Nephron (organoid): Measurements from ENCODE around the gene SLC35E2B.
"Not testable (repeated sequence)": the region's sequence is repeated elsewhere in the genome, so short reads cannot be mapped to it uniquely, and the experiment has no call there.

Experiments used
- H3K27ac Mint-ChIP-seq, 3 experiments: 2 replicates each; pipeline ENCODE4 v1.8.0; 2020; ENCODE audit warnings: mixed read lengths in 3 of 3, mild to moderate bottlenecking in 2 of 3, moderate library complexity in 1 of 3
- H3K27me3 Mint-ChIP-seq: 2 replicates; pipeline ENCODE4 v1.8.0; 2021; ENCODE audit warnings: low read depth, mild to moderate bottlenecking, moderate library complexity, mixed read lengths
- H3K36me3 Mint-ChIP-seq: 2 replicates; pipeline ENCODE4 v1.8.0; 2020; ENCODE audit warnings: low read depth, mixed read lengths
- H3K4me1 Mint-ChIP-seq: 2 replicates; pipeline ENCODE4 v1.8.0; 2020; ENCODE audit warnings: mixed read lengths
- H3K4me3 Mint-ChIP-seq, 3 experiments: 2 replicates each; pipeline ENCODE4 v1.8.0; 2020; ENCODE audit warnings: mild to moderate bottlenecking in 3 of 3, mixed read lengths in 3 of 3, moderate library complexity in 2 of 3
- H3K9me3 Mint-ChIP-seq: 2 replicates; pipeline ENCODE4 v1.8.0; 2020; ENCODE audit warnings: mixed read lengths
- TF ChIP-seq, protein P1 (sequence below), 3 experiments: fragments of 200-600 bp; sonication (generic); IDR thresholded peaks; one replicate each; pipeline ENCODE4 v1.5.0; 2021; ENCODE audit warnings: antibody characterized with exemption in 3 of 3; ENCODE audit not compliant: unreplicated experiment in 3 of 3

Gene SLC35E2B

DNA sequence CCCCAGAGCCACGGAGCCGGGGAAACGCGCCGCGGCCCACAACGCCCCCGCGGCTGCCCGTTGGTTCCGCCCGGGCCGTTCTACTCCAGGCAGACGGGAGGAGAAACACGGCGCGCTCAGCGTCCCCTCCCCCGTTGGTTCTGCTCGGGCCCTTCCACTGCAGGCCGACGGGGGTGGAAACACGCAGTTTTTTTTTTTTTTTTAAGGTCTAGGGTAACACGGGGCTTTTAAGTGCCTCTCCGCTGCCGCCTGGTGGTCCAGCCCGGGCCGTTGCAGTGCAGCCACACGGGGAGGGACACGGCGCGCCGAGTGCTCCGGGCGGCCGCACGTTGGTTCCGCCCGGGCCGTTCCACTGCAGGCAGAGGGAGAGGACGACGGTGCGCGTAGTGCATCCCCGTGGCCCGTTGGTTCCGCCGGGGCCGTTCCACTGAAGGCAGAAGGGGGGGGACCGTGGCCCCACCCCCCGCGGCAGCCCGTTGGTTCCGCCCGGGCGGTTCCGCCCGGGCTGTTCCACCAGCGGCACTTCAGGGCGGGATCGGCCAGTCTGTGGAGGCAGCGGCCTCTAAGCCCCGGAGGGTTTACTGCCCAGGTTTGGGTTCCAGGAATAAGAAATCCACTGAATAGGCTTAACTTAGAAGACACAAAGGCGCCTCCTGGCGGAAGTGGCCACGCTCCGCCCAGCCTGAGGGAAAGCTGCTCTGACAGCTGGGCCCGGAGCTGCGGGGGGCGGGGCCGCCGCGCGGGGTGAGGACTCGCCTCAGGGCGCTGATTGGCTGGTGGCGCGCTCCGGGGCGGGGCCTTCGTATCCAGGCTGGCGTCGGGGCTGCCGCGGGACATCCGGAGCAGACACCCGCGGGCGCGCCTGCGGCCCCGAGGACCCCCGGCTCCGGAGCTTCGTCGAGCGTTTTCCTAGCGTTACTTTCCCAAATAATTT is at the start of gene SLC35E2B:
Gene SLC35E2B, minus strand, starts transcription at position 82 of the 934 bp plus-strand sequence. CDS start 16,096 bp downstream, outside the sequence.
- H3K4me1 Mint-ChIP-seq, H3K27me3 Mint-ChIP-seq, H3K9me3 Mint-ChIP-seq, H3K36me3 Mint-ChIP-seq: not testable (repeated sequence)
- peak within 1 kb of the TSS; percentile 81 to 84 (median 81) for H3K4me3 Mint-ChIP-seq
- H3K27ac Mint-ChIP-seq = peak within 1 kb of the TSS; percentile 75 to 96 (median 88)

DNA sequence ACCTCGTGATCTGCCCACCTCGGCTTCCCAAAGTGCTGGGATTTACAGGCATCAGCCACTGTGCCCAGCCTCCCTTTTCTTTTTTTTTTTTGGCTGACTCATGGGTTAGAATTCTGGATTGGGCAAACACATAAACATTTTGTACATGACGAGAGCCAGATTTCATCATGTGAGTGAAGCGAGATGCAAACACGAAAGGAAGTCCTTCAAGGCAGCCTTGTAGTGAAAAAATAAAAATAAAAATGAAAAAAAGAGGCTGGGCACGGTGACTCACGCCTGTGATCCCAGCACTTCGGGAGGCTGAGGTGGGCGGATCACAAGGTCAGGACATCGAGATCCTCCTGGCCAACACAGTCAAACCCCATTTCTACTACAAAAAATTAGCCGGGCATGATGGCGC is 48.4 kb upstream of the SLC35E2B start:
- H3K36me3 Mint-ChIP-seq, H3K4me3 Mint-ChIP-seq, H3K27ac Mint-ChIP-seq, H3K27me3 Mint-ChIP-seq, H3K9me3 Mint-ChIP-seq, H3K4me1 Mint-ChIP-seq: not testable (repeated sequence)

DNA sequence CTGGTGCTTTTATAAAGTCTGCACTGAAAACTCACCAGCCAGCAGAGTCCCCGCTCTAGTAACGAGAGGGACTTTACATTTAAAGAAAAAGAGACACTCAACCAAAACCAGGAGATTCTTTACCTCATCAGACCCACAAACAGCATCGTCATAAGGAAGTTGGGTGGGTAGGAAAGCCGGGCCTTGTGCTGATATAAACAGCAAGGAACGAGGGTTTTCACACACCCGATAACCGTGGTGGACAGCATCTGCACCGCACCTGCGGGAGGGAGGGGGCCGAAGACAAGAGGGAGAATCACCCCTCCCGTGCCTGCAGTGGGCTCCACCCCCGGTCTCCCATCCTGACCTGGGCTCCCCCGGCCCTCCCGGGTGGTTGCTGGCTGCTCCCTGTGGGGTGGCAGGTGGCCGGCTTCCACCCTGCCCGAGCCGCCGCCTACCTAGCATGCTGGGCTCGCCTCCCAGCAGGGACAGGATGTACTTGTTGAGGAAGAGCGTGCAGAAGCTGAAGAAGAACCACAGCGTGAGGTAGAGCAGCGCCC is 46.3 kb upstream of the SLC35E2B start:
- H3K4me3 Mint-ChIP-seq, H3K27me3 Mint-ChIP-seq, H3K9me3 Mint-ChIP-seq, H3K4me1 Mint-ChIP-seq, H3K27ac Mint-ChIP-seq: not testable (repeated sequence)
- peaks cover 24% of the 10 kb centered on the region for H3K36me3 Mint-ChIP-seq

DNA sequence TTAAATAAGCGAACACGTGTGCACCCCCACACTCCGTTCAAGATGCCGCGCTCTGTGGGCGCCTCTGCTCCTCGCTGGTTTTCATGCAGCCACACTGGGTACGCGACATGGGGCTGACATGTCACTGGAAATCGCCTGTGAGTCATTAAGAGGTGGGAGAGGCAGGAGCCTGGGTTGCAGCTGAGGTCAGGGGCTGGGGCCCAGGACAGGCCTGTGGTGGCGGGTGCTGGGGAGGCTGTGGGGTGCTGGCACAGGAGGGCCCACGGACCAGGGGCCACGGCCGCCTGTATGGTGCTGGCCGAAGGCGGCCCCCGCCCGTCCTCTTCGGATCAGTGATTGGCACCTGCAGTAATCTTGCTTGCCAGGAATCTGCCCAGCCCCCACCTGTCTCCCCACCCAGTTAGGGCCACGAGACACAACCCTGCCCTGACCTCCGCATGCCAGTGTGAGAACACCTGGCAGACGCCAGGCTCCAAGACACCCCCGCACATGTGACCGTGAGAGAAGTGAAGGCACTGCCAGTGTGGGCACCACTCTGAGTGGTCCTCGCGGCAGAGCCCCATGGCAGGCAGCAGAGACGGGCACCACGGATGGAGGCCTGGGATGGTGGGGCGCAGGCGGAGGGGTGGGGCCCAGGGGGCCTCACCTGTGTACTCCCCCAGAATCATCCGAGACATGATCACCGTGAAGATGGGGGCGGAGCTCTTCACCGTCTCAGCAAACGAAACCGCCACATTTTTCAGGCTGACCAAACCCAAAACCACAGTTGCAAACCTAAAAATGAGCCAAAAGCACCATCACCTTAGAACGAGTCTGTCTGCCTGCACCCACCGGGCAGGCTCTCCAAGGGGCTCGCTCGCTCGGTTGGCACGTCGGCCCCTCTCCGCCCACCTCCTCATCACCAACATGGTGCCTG is 45.3 kb upstream of the SLC35E2B start:
- not testable (repeated sequence) for H3K4me3 Mint-ChIP-seq, H3K9me3 Mint-ChIP-seq, H3K27ac Mint-ChIP-seq, H3K4me1 Mint-ChIP-seq, H3K27me3 Mint-ChIP-seq
- peaks cover 23% of the 10 kb centered on the region for H3K36me3 Mint-ChIP-seq

DNA sequence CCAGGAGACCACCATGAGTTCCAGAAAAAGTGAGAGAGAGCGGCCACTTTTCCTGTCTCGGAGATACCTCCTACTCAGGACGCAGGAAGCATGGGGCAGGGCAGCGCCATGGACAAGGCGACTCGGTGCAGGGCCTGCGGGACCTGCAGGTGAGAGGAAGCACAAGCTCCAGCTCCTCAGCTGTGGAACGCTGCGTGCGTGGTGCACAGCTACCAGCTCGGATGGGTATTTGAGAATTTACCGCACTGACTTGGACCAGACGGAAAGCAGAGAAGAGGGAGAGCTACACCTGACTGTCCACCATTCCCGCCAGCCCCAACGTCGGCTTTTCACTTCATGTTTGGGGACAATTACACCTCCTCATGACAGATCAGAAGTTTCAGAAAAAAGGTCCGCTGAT is 39.8 kb upstream of the SLC35E2B start:
- TF ChIP-seq, protein P1, sequence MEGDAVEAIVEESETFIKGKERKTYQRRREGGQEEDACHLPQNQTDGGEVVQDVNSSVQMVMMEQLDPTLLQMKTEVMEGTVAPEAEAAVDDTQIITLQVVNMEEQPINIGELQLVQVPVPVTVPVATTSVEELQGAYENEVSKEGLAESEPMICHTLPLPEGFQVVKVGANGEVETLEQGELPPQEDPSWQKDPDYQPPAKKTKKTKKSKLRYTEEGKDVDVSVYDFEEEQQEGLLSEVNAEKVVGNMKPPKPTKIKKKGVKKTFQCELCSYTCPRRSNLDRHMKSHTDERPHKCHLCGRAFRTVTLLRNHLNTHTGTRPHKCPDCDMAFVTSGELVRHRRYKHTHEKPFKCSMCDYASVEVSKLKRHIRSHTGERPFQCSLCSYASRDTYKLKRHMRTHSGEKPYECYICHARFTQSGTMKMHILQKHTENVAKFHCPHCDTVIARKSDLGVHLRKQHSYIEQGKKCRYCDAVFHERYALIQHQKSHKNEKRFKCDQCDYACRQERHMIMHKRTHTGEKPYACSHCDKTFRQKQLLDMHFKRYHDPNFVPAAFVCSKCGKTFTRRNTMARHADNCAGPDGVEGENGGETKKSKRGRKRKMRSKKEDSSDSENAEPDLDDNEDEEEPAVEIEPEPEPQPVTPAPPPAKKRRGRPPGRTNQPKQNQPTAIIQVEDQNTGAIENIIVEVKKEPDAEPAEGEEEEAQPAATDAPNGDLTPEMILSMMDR (IDR thresholded peaks at IDR 0.05; ENCODE audit: unreplicated experiment in 3 of 3) = no peak
- peaks cover 32% of the 10 kb centered on the region for H3K36me3 Mint-ChIP-seq

DNA sequence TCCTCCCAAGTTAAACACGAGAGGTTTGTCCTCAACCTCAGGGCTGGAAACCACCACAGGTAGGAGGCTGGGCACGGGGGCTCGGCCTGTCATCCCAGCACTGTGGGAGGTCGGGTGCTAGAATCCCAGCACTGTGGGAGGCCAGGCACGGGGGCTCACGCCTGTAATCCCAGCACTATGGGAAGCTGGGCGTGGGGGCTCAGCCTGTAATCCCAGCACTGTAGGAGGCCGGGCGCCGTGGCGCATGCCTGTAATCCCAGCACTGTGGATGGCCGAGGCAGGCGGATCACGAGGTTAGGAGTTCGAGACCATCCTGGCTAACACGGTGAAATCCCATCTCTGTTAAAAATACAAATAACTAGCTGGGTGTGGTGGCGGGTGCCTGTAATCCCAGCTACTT is 38.3 kb upstream of the SLC35E2B start:
- H3K4me3 Mint-ChIP-seq = no peak overlapping the region
- no peak overlapping the region for H3K27ac Mint-ChIP-seq

More for the DNA sequence above, 39.8 kb upstream of the SLC35E2B start:
- Mint-ChIP-seq H3K4me3 (no peak overlapping the region), H3K4me1 (no peaks in the 10 kb centered on the region), H3K27me3 (no peaks in the 10 kb centered on the region), H3K27ac (no peak overlapping the region), H3K9me3 (no peaks in the 10 kb centered on the region)

DNA sequence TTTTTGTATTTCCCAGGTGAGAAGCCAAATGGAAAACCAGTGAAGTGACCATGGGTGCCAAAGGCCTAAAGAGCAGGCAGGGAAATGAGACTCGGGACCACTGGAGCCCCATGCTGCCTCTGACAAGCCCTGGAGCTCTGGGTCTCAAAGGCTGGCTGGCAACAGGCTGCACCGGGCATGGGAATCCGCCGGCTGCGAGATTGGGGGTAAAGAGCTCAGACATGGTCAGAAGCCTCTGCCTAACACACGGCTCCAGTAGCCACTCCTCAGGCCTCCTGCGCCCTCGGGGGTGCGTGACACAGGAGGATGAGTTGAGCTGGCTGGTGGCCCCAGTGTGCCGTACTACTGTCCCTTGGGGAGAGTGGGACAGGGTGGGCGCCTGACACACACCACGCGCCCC is 37.6 kb upstream of the SLC35E2B start:
- H3K4me3 Mint-ChIP-seq, H3K27ac Mint-ChIP-seq, H3K9me3 Mint-ChIP-seq, H3K27me3 Mint-ChIP-seq, H3K4me1 Mint-ChIP-seq: not testable (repeated sequence)
- peaks cover 29% of the 10 kb centered on the region for H3K36me3 Mint-ChIP-seq

More for the DNA sequence above, 38.3 kb upstream of the SLC35E2B start:
- Mint-ChIP-seq H3K9me3 (no peaks in the 10 kb centered on the region), H3K36me3 (peaks cover 35% of the 10 kb centered on the region), H3K4me1 (no peaks in the 10 kb centered on the region), H3K27me3 (no peaks in the 10 kb centered on the region)
- TF ChIP-seq, protein P1 (IDR thresholded peaks at IDR 0.05; ENCODE audit: unreplicated experiment in 3 of 3) = no peak

DNA sequence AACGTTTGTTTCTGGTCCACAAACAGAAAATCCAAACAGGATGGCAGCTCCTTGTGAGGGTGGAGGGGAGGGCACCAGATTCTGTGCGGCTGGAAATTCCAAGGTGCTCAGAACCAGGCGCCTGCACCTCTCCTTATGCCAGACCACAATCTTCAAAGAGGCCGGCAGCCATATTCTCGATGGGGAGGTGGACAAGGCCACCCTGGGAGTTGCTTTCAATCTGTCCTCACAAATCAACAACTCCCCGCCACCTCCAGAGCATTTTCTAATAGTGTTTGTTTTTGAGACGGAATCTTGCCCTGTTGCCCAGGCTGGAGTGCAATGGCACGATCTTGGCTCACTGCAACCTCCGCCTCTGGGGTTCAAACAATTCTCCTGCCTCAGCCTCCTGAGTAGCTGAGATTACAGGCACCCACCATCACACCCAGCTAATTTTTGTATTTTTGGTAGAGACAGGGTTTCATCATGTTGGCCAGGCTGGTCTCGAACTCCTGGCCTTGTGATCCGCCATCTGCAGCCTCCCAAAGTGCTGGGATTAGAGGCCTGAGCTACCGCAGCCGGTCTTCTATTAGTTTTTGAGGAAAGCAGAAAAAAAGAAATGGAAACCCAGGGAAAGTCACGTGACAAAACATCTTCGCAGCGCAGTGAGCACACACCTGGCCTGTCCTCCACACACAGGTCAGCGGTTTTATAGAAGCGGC is 36.7 kb upstream of the SLC35E2B start:
- not testable (repeated sequence) for H3K9me3 Mint-ChIP-seq, H3K4me1 Mint-ChIP-seq, H3K4me3 Mint-ChIP-seq, H3K27ac Mint-ChIP-seq, H3K27me3 Mint-ChIP-seq
- H3K36me3 Mint-ChIP-seq = peaks cover 27% of the 10 kb centered on the region

DNA sequence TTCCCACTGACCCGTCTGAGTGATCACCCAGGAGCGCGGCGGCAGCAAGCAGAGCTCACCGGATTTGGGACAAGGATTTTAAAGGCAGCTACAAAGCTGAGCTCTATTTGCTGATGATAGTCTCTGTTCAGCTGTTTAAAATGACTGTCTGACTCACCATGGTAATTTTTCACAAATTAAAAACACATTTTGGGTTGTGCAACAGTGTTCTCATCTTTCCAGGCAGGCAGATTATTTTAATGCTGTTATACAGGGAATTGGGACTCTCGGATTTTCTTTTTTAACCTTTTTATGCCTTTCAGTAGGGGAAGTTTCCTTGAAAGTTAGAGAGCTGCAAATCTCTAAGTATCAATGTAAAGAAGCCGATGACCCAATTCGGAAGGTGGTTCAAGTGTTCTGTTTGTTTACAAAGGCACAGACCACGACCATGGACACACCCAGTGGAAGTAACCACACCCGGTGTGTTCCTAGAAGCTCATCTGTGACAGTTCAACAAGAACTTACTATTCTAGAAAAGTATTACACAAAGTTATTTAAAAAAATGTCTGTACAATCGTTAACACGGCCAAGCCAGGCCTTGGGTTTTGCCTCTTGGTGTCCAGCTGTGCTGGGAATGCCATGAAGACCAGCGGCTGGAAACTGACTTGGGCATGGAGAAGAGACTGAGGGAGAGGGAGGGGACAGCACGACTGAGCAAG is 35.9 kb upstream of the SLC35E2B start:
- not testable (repeated sequence) for H3K27me3 Mint-ChIP-seq, H3K9me3 Mint-ChIP-seq, H3K4me1 Mint-ChIP-seq, H3K4me3 Mint-ChIP-seq, H3K27ac Mint-ChIP-seq
- peaks cover 24% of the 10 kb centered on the region for H3K36me3 Mint-ChIP-seq

DNA sequence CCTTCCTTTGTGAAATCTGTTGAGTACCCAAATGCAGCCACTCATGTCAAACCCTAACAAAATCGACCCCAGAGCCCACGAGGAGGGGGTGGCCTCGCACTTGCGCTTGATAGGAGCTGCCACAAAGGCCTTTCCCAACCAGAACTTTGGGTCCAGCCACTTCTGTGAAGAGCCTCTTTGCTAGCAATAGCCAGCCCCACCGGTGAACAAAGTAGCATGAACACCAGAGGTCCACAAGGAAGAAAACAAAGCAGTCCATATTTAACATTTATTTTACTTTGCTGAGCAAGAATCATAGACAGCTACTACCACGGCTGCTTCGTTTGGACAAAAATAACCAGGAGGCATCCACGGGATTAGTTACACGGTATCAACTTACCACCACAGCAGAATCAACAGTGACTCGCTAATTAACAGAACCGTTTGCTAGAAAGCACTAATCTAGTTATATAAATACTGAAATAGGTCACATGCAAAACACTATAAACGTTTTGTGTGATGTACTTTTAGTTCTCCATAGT is 34.6 kb upstream of the SLC35E2B start:
- H3K9me3 Mint-ChIP-seq, H3K27me3 Mint-ChIP-seq, H3K4me1 Mint-ChIP-seq: not testable (repeated sequence)
- peaks cover 20% of the 10 kb centered on the region for H3K36me3 Mint-ChIP-seq
- H3K4me3 Mint-ChIP-seq = peak overlapping the region; percentile 38 to 64 (median 50)
- peak overlapping the region; percentile 54 to 83 (median 78) for H3K27ac Mint-ChIP-seq

DNA sequence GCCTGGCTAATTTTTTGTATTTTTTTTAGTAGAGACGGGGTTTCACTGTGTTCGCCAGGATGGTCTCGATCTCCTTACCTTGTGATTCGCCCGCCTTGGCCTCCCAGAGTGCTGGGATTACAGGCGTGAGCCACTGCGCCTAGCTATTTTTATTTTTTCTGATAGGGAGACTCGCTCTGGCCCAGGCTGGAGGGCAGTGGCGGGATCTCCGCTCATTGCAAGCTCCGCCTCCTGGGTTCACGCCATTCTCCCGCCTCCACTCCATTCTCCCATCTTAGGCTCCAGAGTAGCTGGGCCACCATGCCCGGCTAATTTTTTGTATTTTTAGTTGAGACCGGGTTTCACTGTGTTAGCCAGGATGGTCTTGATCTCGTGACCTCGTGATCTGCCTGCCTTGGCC is 33.5 kb upstream of the SLC35E2B start:
- Mint-ChIP-seq H3K36me3 (peaks cover 17% of the 10 kb centered on the region), H3K4me3 (peak overlapping the region; percentile 58 to 73 (median 72)), H3K27ac (peak overlapping the region in 1 of 3 experiments; percentile 46)
- H3K27me3 Mint-ChIP-seq, H3K4me1 Mint-ChIP-seq, H3K9me3 Mint-ChIP-seq: not testable (repeated sequence)
